K562 (cell line): Measurements from ENCODE around the gene CPTP. TPM values are rescaled to one million over a fixed set of nuclear protein-coding genes. Genes with fewer than 3 reads are reported as not detected.

Experiments used
- FUS ChIP-seq: fragments of 200-400 bp; formaldehyde crosslinking; optimal IDR thresholded peaks from 2 replicates; pipeline ENCODE3; 2017; ENCODE audit warnings: low read depth, low read length
- HDAC8 ChIP-seq: fragments of 450-650 bp; IDR thresholded peaks from 2 replicates; pipeline ENCODE4 v1.6.1; 2016; ENCODE audit warnings: mild to moderate bottlenecking, missing genetic modification characterization, moderate library complexity, missing compliant biosample characterization
- KLF1 ChIP-seq: fragments of 450-650 bp; IDR thresholded peaks from 2 replicates; pipeline ENCODE4 v1.6.1; 2016; ENCODE audit warnings: missing genetic modification characterization, missing compliant biosample characterization
- MAFG ChIP-seq: fragments of 450-650 bp; conservative IDR thresholded peaks from 2 replicates; pipeline ENCODE4 v1.6.1; 2016; ENCODE audit warnings: missing genetic modification characterization, missing compliant biosample characterization
- POLR2B ChIP-seq: fragments of 450-650 bp; IDR thresholded peaks from 2 replicates; pipeline ENCODE4 v1.6.1; 2018; ENCODE audit warnings: low read depth; ENCODE audit not compliant: partially characterized antibody
- ZC3H8 ChIP-seq: fragments of 450-650 bp; IDR thresholded peaks from 2 replicates; pipeline ENCODE4 v1.6.1; 2017
- ZNF124 ChIP-seq: sonication (generic); formaldehyde crosslinking; IDR thresholded peaks from 2 replicates; pipeline ENCODE4 v1.8.1; 2022; ENCODE audit warnings: missing genetic modification reagents
- ZNF263 ChIP-seq: sonication (generic); formaldehyde crosslinking; IDR thresholded peaks from 2 replicates; pipeline ENCODE4 v1.8.0; 2022; ENCODE audit warnings: mild to moderate bottlenecking, missing genetic modification reagents, borderline replicate concordance
- ZNF584 ChIP-seq: fragments of 200-800 bp; sonication (Bioruptor generic); IDR thresholded peaks from 2 replicates; pipeline ENCODE4 v1.6.1; 2016; ENCODE audit warnings: low read depth, mild to moderate bottlenecking, missing genetic modification characterization, missing compliant biosample characterization
- polyA plus RNA-seq, 8 experiments: library from polyadenylated mRNA; depleted of rRNA in 4 of 8; stranded (reverse) in 5 of 8; unstranded in 3 of 8; fragments of >200 nt; fragmentation: Nextera tagmentation in 2 of 8; fragmentation: Illumina TruSeq in 1 of 8; extraction: Ambion mirVana in 2 of 8; extraction: Trizol in 1 of 8; gene quantifications; 2 replicates each; pipeline versions ENCODE4 v1.2.1 to v1.2.3, GENCODE V29; 2011 to 2014; ENCODE audit warnings: inconsistent platforms in 1 of 8, missing spikeins in 1 of 8
- total RNA-seq, 7 experiments: library from RNA; depleted of rRNA in 6 of 7; stranded (reverse); fragments of >200 nt in 6 of 7; fragmentation: Illumina TruSeq in 2 of 7; extraction: Trizol in 2 of 7; gene quantifications; 2 replicates each; pipeline versions ENCODE4 v1.2.1 to v1.2.3, GENCODE V29; 2011 to 2021; ENCODE audit warnings: low replicate concordance in 1 of 7
- TF ChIP-seq, protein P1 (sequence below): fragments of 200-800 bp; sonication (Bioruptor generic); IDR thresholded peaks from 2 replicates; pipeline ENCODE4 v1.6.1; 2016; ENCODE audit warnings: missing genetic modification characterization, missing compliant biosample characterization
- TF ChIP-seq, protein P2 (sequence below), 2 experiments: fragments of 450-650 bp in 1 of 2; sonication (generic) in 1 of 2; formaldehyde crosslinking in 1 of 2; IDR thresholded peaks in 1 of 2; conservative IDR thresholded peaks in 1 of 2; 2 replicates each; pipeline versions ENCODE4 v1.6.1 to v1.8.1; 2016 to 2023; ENCODE audit warnings: mild to moderate bottlenecking in 2 of 2, moderate library complexity in 2 of 2, inconsistent platforms in 1 of 2, missing genetic modification reagents in 1 of 2
- TF ChIP-seq, protein P3 (sequence below): fragments of 450-650 bp; IDR thresholded peaks from one replicate; pipeline ENCODE4 v1.6.1; 2018; ENCODE audit warnings: mild to moderate bottlenecking, moderate library complexity; ENCODE audit not compliant: partially characterized antibody
- TF ChIP-seq, protein P4 (sequence below): fragments of 450-650 bp; formaldehyde crosslinking; IDR thresholded peaks from 2 replicates; pipeline ENCODE4 v1.4.0; 2020; ENCODE audit warnings: mild to moderate bottlenecking, mixed read lengths
- TF ChIP-seq, protein P5 (sequence below): fragments of 450-650 bp; formaldehyde crosslinking; IDR thresholded peaks from 2 replicates; pipeline ENCODE4 v1.4.0; 2020; ENCODE audit warnings: mild to moderate bottlenecking
- TF ChIP-seq, protein P6 (sequence below): sonication (generic); formaldehyde crosslinking; IDR thresholded peaks from 2 replicates; pipeline ENCODE4 v1.9.0; 2022; ENCODE audit warnings: mild to moderate bottlenecking, missing genetic modification reagents

The CPTP gene
- total and polyA plus RNA-seq, 9 of the 15 experiments (the other 6 are each of a cell fraction or from before 2014, with no cell fraction given): 0.11 to 25.8 (median 3.5) TPM

DNA sequence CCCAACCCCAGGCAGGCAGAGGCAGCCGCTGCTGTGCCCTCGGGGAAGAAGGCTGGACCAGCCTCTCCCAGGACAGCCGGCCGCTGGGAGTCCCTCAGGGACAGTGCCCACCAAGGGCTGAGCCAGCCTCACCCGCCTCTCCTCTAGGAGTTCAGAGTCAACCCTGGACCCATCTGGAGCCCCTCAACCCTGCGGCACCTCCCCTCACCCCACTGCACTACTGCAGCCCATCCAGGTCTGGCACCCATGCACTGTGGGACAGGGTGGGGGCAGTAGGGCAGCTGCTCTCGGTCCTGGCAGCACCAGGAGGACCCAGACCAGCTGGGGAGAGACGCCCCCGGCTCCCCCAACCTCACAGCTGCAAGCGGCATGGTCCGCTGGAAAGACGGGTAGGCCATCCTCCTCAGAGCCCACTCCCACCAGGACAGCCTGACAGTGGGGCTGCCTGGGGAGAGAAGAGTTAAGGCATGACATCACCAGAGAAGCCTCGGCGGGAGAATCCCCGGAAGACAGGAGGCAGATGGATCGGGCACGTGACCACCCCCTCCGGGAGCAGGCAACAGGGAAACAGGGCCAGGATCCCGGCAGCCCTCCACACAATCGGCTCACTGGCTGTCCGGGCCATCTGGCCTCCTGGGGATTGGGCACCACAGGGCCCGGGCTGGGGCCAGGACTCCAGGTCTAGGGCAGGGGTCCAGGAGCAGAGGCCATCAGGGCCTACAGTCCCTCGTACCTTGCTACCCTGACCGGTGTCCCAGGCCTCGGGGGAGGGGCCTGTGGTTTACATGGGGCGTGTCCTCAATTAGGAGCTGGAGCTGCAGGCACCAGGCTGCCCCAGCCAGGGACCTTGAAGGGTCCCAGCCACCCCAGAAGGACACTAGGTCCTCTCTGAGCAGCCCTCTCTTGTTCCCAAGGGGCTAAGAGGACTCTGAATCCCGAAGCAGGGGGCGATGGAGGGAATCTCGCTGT lies 20.0 kb upstream of the CPTP start (continued):
- TF ChIP-seq, protein P1, sequence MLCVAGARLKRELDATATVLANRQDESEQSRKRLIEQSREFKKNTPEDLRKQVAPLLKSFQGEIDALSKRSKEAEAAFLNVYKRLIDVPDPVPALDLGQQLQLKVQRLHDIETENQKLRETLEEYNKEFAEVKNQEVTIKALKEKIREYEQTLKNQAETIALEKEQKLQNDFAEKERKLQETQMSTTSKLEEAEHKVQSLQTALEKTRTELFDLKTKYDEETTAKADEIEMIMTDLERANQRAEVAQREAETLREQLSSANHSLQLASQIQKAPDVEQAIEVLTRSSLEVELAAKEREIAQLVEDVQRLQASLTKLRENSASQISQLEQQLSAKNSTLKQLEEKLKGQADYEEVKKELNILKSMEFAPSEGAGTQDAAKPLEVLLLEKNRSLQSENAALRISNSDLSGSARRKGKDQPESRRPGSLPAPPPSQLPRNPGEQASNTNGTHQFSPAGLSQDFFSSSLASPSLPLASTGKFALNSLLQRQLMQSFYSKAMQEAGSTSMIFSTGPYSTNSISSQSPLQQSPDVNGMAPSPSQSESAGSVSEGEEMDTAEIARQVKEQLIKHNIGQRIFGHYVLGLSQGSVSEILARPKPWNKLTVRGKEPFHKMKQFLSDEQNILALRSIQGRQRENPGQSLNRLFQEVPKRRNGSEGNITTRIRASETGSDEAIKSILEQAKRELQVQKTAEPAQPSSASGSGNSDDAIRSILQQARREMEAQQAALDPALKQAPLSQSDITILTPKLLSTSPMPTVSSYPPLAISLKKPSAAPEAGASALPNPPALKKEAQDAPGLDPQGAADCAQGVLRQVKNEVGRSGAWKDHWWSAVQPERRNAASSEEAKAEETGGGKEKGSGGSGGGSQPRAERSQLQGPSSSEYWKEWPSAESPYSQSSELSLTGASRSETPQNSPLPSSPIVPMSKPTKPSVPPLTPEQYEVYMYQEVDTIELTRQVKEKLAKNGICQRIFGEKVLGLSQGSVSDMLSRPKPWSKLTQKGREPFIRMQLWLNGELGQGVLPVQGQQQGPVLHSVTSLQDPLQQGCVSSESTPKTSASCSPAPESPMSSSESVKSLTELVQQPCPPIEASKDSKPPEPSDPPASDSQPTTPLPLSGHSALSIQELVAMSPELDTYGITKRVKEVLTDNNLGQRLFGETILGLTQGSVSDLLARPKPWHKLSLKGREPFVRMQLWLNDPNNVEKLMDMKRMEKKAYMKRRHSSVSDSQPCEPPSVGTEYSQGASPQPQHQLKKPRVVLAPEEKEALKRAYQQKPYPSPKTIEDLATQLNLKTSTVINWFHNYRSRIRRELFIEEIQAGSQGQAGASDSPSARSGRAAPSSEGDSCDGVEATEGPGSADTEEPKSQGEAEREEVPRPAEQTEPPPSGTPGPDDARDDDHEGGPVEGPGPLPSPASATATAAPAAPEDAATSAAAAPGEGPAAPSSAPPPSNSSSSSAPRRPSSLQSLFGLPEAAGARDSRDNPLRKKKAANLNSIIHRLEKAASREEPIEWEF (CRISPR knock-in tag): no peak
- TF ChIP-seq ZNF584 (CRISPR knock-in tag) (peak; percentile 35; the same call in 1 of the 2 replicates), POLR2B (no peak), ZNF263 (CRISPR knock-in tag) (no peak), MAFG (no peak), FUS (no peak), KLF1 (tag) (no peak), ZNF124 (CRISPR knock-in tag) (no peak), ZC3H8 (no peak), HDAC8 (tag) (0 out of 2 replicates have a peak, but pooled peaks have one; percentile 23)
- TF ChIP-seq, protein P2, sequence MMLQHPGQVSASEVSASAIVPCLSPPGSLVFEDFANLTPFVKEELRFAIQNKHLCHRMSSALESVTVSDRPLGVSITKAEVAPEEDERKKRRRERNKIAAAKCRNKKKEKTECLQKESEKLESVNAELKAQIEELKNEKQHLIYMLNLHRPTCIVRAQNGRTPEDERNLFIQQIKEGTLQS (IDR thresholded peaks at IDR 0.05): peak; percentile 91
- TF ChIP-seq, protein P2 (CRISPR knock-in tag; conservative IDR thresholded peaks at IDR 0.05): no peak
- TF ChIP-seq, protein P3, sequence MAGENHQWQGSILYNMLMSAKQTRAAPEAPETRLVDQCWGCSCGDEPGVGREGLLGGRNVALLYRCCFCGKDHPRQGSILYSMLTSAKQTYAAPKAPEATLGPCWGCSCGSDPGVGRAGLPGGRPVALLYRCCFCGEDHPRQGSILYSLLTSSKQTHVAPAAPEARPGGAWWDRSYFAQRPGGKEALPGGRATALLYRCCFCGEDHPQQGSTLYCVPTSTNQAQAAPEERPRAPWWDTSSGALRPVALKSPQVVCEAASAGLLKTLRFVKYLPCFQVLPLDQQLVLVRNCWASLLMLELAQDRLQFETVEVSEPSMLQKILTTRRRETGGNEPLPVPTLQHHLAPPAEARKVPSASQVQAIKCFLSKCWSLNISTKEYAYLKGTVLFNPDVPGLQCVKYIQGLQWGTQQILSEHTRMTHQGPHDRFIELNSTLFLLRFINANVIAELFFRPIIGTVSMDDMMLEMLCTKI: no peak
- TF ChIP-seq, protein P4, sequence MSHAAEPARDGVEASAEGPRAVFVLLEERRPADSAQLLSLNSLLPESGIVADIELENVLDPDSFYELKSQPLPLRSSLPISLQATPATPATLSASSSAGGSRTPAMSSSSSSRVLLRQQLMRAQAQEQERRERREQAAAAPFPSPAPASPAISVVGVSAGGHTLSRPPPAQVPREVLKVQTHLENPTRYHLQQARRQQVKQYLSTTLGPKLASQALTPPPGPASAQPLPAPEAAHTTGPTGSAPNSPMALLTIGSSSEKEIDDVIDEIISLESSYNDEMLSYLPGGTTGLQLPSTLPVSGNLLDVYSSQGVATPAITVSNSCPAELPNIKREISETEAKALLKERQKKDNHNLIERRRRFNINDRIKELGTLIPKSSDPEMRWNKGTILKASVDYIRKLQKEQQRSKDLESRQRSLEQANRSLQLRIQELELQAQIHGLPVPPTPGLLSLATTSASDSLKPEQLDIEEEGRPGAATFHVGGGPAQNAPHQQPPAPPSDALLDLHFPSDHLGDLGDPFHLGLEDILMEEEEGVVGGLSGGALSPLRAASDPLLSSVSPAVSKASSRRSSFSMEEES (CRISPR knock-in tag): peak; percentile 86
- TF ChIP-seq, protein P5, sequence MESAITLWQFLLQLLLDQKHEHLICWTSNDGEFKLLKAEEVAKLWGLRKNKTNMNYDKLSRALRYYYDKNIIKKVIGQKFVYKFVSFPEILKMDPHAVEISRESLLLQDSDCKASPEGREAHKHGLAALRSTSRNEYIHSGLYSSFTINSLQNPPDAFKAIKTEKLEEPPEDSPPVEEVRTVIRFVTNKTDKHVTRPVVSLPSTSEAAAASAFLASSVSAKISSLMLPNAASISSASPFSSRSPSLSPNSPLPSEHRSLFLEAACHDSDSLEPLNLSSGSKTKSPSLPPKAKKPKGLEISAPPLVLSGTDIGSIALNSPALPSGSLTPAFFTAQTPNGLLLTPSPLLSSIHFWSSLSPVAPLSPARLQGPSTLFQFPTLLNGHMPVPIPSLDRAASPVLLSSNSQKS (CRISPR knock-in tag): no peak
- TF ChIP-seq, protein P6, sequence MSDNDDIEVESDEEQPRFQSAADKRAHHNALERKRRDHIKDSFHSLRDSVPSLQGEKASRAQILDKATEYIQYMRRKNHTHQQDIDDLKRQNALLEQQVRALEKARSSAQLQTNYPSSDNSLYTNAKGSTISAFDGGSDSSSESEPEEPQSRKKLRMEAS (CRISPR knock-in tag): peak; percentile 68
